Activated CD4-positive, alpha-beta T cell treated with anti-CD3 and anti-CD28 coated beads, Interleukin-2, amount 50 U/mL, for 1 hour (primary cell): Measurements from ENCODE around the gene TDRD7.

Experiments
- DNase-seq: peaks from one replicate; pipeline ENCODE4 v3.0.0-alpha.2; 2020

TDRD7 gene

DNA sequence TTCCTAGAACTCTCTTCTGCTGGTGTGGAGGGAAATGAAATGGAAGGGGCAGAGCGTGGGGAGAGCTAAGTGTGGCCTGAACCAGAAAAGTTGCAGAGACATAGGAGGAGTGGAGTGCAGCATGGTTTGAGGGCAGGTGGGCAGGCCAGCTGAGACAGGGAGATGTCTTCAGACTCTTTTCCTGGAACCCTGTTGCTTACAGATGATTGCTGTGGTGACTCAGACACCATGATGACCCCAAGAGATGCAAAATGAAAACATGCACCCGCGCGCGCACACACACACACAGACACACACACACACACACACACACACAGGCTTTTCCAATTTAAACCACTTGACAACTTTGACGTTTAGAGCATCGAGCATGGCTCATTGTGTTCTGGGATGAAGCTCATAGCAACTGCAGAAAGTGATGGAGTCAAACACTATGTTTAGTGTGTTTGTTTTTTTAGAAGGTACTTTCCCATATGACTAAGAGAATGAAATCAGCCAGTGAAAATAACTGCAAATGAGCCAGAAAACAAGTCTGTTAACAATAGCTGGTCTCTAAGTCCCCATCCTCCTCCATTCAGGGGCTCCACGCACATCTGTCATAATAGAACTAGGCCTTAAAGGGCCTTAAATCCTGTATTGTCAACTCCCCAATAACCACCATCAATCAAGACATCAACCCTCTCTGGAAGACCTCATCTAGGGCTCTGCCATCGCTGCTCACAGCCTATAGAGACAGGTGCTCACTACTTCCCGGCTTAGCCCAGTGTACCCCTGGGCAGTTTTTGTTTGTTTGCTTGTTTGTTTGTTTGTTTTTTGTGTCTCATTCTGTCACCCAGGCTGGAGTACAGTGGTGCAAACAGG is 99.1 kb downstream of the TDRD7 start:
- DNase-seq = no peak

DNA sequence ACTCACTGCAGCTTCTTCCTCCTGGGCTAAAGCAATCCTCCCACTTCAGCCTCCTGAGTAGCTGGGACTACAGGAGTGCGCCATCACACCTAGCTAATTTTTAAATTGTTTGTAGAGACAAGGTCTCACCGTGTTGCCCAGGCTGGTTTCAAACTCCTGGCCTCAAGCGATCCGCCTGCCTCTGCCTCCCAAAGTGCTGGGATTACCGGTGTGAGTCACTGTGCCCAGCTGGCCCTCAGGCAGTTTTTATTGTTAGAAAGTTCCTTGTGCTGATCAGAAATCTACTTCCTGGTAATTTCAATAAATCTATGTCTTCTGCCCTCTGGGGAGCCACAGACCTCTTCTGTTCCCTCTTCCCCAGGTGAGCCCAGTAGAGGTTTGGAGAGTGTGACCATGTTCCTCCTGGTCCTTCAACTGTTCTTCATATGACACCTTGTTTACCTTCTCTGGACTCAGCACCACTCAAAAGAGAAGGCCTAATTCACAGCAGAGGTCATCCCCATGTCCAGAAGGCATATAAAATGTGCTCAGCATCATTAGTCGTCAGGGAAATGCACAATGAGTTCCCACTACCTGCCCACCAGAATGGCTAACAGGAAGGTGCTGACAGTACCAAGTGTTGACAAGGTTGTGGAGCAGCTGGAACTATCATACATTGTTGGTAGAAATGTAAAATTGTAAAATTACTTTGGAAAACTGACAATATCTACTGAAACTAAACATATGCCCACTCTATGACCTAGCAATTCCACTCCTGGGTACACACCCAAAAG is 99.9 kb downstream of the TDRD7 start:
- DNase-seq = no peak

DNA sequence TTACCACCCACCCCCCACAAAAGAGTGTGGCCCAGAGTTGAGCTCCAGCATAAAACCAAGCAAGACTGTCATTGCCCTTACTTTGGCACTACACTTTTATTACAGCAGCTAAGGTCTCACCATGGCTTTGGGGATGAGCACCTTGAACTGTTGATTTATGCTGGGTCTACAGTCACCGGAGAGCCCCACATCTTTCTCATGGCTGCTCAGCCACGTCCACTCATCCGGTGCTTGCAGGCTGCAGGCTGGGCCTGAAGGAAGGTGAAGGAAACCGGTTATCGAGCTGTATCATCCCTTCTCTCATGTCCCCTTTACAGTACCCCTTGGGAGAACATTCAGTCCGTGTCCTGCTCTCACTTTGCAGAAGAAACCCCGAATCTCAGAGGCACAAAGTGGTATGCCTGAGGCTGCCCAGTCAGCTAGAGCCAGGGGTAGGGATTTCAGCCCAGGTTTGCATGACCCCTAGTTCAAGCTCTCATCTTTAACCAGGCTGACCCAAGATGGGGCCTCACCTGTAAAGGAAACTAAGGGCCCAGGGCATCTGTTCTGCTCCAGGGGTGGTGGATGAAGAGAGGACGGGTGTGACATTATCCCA is 101.2 kb downstream of the TDRD7 start:
- no peak for DNase-seq

DNA sequence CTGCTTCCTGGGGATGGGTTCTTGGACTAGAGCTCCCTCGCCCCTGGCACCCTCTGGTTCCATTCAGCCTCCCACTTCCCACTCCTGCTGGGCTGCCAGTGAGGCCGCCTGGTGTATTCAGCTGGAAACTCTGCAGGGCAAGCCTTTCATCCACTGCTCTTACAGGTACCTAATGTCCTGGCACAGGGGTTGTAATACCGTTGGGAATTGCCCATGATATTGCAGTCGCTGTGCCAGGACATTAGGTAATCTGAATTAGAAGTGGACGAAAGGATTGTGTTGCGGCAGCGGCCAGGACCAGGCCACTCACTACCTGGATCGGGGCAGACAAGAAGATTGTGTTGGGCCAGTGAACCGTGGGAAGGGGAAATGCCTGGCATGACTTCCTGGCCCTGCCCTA is 102.6 kb downstream of the TDRD7 start:
- DNase-seq = no peak

DNA sequence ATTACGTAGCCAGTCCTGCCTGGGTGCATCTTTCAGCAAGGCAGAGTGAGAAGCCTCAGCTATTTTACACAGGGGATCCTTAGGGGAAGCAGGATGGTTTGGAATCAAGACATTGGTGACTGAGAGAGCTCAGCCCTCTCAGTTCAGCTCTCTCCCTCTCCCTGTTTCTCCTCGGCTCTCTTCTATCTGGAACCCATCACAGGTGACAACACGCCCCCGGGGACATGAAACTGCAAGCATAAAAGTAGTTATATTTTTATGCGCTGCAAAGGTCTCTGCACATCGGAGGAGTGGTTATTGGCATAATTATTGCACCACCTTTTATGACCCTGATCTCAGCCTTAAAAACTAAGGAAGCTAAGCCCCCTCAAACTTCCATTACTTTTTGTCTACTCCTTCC is 103.8 kb downstream of the TDRD7 start:
- no peak for DNase-seq

DNA sequence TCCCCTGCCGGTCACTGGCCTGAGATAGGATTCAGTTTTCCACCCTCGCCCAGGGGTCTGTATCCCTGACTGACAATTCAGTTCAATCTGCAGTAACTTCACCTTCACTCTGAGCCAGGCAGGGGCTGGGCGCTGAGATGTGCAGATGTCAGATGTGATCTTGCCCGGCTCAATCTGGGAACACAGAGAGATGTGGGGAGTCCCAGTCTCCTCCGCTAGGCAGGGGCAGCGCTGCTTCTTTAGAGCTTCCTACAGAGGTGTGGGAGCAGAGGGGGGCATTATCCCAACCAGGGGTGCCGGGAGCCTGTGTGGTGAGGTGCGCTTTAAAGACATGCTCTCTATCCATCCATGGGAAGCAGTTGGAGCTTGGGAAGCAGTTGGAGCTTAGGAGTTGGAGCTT is 104.2 kb downstream of the TDRD7 start:
- no peak for DNase-seq

DNA sequence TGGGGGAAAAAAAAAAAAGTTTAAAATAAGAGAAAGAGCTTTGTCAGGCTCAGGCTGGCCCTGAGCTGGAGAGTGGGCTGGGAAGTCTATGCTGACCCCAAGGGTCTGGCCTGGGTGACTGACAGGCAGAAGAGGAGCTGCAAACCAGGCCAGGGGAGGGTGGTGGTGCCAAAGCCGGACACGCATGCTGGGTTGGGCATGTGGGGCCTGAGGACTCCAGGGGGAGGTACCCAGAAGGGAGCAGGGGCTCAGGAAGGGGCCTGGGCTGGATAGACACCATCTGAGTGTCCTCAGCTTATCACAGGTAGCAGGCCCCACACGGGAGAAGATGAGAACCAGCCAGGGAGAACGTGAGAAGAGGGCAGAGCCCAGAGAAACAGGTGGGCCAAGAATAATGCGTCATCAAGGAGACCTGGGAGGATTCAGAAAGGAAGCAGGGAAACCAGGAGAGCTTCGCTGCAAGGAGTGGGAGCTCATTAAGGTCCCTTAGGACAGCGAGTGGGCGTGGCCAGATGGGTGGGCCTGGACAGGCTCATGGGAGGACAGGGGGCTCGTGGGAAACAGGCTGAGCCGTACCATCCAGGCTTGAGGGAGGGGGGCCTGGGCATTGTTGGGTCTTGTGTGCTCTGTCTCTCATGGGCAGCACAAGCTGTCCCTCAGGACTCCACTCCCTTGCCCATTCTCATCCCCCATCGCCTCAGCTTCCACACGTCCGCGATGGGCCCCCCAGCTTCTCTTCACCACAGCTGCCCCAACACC is 105.6 kb downstream of the TDRD7 start:
- DNase-seq = no peak

DNA sequence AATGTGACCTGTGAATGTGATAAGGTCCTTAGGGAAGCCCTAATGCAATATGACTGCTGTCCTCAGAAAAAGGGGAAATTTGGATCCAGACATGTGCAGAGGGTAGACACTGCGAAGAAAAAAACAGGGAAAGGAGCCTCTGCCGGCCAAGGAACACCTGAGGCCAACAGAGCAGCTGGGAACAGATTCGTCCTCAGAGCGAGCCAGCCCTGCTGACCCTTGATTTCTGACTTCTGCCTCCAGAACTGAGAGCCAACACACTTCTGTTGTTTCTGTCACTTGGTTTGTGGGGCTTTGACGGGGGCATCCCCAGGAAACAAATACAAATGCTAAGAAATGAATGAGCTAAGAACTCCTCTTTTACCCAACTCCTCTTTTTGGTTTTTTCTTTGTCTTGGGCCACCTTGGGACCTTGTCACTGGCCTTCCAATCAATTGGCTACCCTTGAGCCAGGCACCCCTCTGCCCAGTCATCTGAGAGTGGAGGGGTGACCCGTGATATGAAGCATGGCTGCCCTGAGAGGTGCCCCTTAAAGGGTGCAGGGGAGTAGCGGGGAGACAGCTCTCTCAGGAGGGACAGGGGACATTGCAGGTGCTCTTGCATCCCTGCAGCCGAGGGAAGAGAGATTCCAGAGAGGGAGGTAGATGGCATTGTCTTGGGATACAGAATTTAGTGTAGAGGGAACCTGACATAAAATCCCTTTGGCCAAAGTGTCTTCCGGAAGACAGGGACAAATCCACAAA is 106.4 kb downstream of the TDRD7 start:
- DNase-seq = no peak

DNA sequence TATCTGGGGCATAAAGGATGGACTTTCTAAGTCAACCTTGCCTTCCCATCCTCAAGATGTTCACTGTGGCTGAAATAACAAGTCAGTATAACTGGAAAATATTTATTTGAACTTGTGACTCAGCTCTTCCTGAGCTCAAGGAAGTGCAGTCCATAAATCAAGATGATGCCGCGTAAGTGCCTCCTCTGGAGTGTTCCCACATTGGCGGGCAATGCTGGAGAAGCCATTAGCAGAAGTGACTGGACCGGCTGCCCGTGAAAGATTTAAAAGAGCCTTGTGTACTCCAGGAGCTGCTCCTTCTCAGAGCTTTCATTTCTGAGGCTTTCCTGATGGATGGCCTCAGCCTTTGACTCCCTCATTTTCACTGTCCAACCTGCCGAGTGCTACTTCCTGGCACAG is 107.0 kb downstream of the TDRD7 start:
- DNase-seq = no peak

DNA sequence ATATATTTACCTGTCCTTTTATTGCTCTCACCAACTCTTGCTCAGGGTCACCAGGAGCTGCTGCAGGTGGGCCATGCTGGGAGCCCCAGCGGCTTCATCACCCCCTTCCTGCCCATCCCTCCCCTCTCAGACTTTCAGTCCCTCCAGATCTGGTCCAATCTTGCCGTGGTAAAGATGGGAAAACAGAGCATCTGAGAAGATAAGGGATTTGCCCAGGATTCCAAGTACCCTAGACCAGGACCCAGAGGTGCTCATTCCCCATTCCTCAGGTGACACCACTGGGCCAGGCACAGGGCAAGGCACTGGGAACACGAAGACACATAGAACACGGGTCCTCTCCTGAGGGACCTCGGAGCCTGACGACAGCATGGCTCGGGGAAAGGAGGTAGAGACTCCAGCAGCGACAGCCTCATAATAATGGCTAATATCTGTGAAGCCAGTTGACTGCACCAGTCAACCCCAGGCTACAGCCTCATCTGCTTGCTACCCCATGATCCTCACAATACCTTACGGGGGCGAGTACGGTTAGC is 107.6 kb downstream of the TDRD7 start:
- DNase-seq = no peak

DNA sequence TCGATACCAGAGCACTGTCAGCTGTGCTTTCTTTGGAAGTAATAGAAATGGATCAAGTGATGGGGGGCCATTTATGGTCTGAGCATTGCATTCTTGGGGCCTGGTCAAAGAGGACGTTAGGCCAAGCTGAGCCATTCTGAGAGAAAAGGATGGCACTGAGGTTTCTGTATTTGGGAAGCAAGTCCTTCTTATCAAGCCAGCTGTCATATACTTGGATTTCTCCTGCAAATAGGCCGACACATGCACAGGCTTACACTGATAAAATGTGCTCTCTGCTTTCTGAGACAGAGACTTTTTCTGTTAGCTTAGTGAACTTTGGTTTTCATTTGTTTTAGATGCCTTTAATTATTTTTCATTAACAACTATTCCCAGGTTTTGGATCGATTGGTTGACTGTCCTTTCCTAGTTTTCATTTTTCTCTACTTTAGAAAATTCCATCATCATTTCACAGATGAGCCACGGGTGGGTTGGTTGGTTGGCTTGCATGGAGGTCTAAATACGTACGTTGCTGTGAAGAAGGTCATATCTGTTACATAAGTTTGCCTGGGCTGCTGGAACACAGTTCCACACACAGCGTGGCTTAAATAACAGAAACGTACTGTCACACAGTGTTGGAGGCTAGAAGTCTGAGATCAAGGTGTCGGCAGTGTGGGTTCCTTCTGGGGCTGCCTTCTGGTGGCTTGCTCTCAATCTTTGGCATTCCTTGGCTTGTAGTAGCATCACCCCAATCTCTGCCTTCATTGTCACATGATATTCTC is 109.9 kb downstream of the TDRD7 start:
- DNase-seq = no peak

DNA sequence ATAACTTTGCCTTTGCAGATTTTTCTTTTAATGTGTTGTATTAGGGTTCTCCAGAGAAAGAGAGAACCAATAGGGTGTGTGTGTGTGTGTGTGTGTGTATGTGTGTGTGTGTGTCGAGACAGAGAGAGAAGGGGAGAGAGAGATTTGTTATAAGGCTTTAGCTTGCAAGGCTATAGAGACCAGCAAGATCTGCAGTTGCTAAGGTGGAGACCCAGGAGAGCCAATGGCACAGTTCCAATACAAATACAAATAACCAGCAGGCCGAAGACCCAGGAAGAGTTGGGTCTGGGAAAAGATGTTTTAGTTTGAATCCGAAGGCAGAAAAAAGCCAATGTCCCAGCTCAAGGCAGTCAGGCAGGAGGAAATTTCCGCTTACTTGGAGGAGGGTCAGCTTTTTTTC is 112.5 kb downstream of the TDRD7 start:
- no peak for DNase-seq

DNA sequence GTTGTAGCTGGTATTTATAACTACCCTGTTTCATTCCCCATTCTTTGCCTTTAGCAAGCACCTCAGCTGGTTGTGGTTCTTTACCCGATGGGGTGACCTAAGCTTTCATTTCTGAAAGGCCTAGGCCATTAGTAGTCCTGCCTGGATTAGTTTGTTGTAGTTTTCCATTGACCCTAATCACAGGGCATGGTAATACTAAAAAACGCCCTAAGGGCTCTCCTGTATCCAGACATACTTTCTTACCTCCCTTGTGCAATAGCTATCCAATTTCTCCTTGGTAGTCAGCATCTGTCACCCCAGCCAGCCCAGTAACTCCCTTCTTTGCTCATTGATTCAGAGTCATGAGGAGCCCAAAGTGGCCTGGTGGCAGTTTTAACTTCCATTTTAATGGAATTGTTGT is 113.6 kb downstream of the TDRD7 start:
- no peak for DNase-seq

DNA sequence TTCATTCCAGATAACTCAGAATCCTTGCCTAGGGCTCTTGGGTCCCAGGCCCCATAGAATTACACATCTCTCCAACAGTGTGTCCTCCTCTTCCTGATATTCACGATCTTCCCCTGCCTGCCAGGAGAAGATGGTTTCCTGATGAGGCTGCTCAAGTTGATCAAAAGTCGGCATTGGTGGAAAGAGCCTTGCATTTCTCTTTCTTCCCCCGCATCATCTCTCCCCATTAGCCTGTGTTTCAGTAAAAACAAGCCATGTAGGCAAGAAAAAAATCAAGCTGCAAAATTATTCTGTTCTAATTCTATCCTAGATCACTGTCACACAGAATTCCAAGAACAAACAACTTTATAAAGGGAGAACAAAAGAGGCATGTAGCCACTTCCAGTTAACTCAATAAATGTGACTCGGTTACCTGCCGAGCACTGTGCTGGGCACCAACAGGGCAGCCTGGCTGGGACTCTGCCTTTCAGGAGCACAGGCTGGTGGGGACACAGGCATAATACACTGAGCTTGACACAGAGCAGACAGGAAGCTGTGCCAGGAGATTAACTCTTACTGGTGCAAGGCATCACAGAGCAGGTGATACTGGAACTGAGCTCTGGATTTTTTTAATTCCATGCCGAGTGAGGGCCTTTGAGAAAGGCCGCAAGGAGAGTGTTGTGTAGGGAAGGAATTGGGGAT is 115.1 kb downstream of the TDRD7 start:
- no peak for DNase-seq

DNA sequence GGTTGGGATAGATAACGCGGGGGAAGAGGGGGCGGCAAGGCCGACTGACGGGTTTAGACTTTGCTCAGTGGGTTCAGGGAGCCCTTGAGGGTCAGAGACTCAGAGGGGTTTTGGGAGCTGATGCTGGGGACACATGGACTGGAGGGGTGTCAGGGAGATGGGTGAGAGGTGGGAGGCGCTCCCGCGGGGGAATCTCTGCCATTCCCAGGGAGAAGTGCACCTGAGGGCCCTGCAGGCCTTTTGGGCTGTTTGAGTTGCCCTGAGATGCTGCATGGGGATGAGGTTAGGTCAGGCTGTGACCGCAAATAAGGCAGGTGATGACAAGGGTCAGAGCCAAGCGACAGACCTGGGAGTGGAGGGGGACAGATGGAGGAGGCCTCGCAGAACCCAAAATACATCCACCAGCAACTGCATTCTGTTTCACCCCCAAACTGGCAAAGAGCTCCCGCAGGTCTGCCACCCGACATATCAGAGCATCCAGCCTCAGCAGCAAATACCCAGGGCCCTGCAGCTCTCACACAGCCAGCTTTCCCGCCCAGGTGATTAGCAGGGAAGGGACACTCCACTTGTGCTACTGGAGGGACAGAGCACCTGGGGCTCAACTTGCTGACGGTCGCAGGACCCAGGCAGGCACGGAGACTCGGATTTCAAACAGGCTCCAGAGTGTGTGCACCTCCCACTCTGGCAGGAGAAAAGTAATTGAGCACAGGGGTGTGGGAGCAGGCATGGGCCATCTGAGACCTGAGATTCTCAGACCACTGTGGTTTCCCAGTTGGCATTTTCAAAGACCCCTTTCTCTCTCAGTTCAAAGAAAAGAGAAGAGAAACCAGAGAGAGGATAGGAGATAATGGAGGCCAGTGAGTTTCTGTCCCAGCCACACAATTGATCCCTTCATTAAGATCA is 116.0 kb downstream of the TDRD7 start:
- DNase-seq = no peak

DNA sequence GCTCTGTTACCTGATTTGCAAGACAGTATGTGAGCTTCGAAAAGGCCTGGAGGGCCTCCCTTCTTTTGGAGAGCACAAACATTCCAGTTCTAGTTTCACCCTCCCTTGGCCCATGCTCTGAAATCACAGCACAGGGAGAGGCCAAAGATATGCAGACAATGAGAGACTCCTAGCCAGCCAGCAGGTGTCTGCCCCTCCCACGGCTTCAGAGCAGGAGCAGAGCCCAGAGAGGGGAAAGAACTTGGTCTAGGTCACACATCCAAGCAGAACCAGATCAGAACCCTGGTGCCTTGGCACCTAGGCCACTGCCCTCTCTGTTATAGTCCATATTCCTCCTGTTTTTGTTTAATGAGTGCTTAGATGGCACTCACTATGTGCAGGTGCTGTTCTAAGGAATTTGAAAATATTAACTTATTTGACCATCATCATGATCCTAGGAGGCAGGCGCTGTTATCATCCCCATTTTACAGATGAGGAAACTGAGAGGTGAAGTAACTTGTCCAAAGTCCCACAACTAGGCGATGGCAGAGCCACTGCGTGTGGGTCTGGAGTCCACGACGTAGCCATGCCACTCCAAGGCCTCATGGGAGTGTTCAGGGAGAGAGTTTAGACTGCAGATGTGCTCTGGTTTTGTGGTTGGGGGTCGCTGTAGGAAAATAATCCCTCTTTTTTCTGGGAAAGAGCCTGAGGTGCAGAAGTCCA is 116.8 kb downstream of the TDRD7 start:
- DNase-seq = no peak

DNA sequence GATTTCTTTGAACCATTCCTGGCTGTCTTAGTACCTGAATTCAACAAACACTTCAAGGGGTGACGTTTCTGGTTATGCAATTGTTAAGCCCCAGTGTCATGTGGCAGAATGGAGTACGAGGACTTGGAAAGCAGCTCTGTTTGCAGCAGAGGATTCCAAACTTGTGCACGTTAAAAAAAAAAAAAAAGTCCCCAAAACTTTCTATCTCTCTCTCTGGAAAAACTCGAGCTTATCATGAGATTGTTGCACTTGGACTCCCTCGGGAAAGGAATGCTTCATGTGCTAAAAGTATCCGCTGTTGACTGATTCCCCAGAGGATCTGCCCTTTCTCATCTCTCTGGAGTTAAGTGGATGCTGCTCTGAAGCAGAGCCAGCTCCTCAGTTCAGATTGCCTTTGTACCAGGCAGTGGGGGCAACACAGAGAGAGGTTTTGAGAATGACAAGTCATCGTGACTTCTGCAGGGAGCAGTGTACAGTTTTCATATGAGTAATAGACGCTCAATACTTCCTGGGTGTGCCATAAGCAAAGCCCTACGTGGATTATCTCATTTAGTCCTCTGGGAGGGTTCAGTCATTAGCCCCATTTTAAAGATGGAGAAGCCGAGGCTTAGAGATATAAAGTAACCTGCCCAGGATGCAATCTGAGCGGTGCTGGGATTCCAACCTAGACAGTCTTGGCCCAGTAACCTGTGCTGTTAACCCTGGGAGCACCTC is 117.6 kb downstream of the TDRD7 start:
- no peak for DNase-seq

DNA sequence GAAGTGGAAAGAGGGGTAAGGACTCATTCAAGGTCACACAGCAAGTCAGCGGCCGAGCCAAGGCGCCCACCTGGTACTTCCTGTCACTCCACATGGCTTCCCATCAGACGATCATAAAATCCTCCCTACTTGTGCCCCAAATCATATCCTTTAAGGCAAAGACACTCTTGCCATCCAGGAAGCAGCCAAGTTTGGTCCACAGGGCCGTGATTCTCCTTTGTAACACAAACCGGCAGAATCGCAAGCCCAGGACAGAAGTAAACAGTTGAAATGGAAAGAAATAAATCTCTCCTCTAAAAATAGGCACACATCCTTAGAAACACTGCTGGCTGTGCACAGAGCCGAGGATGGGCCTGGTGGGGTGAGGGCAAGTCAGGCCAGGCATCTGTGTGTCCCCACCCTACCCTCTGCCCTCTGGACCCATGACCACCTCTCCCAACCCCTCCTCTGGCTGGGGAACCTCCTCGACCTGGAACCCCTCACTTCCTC is 120.0 kb downstream of the TDRD7 start:
- no peak for DNase-seq
